Nephron (organoid): Measurements from ENCODE around the gene CDC25C.

ENCODE experiments used
- H3K27ac Mint-ChIP-seq, 3 experiments: 2 replicates each; pipeline ENCODE4 v1.8.0; 2020; ENCODE audit warnings: mixed read lengths in 3 of 3, mild to moderate bottlenecking in 2 of 3, moderate library complexity in 1 of 3
- H3K27me3 Mint-ChIP-seq: 2 replicates; pipeline ENCODE4 v1.8.0; 2021; ENCODE audit warnings: low read depth, mild to moderate bottlenecking, moderate library complexity, mixed read lengths
- H3K36me3 Mint-ChIP-seq: 2 replicates; pipeline ENCODE4 v1.8.0; 2020; ENCODE audit warnings: low read depth, mixed read lengths
- H3K4me1 Mint-ChIP-seq: 2 replicates; pipeline ENCODE4 v1.8.0; 2020; ENCODE audit warnings: mixed read lengths
- H3K4me3 Mint-ChIP-seq, 3 experiments: 2 replicates each; pipeline ENCODE4 v1.8.0; 2020; ENCODE audit warnings: mild to moderate bottlenecking in 3 of 3, mixed read lengths in 3 of 3, moderate library complexity in 2 of 3
- H3K9me3 Mint-ChIP-seq: 2 replicates; pipeline ENCODE4 v1.8.0; 2020; ENCODE audit warnings: mixed read lengths
- TF ChIP-seq, protein P1 (sequence below), 3 experiments: fragments of 200-600 bp; sonication (generic); IDR thresholded peaks; one replicate each; pipeline ENCODE4 v1.5.0; 2021; ENCODE audit warnings: antibody characterized with exemption in 3 of 3; ENCODE audit not compliant: unreplicated experiment in 3 of 3

Gene CDC25C

GRCh38 chr5:138331449-138332368 is at the start of gene CDC25C:
Gene CDC25C, minus strand, starts transcription at chr5:138331804. Its CDS starts 624 bp downstream, at chr5:138331180.
- H3K4me3 Mint-ChIP-seq: peak within 1 kb of the TSS; percentile 82 to 91 (median 85)
- no peaks in the 10 kb centered on the region for H3K27me3 Mint-ChIP-seq
- peaks cover 26% of the 10 kb centered on the region for H3K4me1 Mint-ChIP-seq
- H3K27ac Mint-ChIP-seq: peak within 1 kb of the TSS; percentile 18 to 82 (median 54)
- H3K36me3 Mint-ChIP-seq: no peaks in the 10 kb centered on the region
- no peaks in the 10 kb centered on the region for H3K9me3 Mint-ChIP-seq
- TF ChIP-seq, protein P1, sequence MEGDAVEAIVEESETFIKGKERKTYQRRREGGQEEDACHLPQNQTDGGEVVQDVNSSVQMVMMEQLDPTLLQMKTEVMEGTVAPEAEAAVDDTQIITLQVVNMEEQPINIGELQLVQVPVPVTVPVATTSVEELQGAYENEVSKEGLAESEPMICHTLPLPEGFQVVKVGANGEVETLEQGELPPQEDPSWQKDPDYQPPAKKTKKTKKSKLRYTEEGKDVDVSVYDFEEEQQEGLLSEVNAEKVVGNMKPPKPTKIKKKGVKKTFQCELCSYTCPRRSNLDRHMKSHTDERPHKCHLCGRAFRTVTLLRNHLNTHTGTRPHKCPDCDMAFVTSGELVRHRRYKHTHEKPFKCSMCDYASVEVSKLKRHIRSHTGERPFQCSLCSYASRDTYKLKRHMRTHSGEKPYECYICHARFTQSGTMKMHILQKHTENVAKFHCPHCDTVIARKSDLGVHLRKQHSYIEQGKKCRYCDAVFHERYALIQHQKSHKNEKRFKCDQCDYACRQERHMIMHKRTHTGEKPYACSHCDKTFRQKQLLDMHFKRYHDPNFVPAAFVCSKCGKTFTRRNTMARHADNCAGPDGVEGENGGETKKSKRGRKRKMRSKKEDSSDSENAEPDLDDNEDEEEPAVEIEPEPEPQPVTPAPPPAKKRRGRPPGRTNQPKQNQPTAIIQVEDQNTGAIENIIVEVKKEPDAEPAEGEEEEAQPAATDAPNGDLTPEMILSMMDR (IDR thresholded peaks at IDR 0.05; ENCODE audit: unreplicated experiment in 3 of 3): no peak

DNA sequence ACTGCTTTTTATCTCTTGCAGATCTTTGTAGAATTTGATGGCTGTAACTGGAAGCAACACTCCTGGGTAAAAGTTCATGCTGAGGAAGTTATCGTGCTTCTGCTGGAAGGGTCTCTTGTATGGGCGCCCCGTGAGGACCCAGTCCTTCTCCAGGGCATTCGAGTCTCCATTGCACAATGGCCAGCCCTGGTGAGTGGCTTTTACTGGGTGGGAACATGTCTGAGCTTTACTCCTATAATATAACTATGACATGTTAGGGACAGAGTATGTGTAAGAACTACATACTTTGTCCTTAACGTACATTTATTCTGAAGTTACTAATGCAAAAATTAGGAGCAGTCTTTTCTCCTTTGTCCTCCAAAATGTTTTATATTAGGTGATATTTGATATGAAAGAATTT is 41.0 kb upstream of the CDC25C start:
- Mint-ChIP-seq H3K4me1 (peaks cover 27% of the 10 kb centered on the region), H3K27me3 (no peaks in the 10 kb centered on the region), H3K9me3 (no peaks in the 10 kb centered on the region), H3K4me3 (no peak overlapping the region), H3K36me3 (peaks cover 30% of the 10 kb centered on the region), H3K27ac (peak overlapping the region in 1 of 3 experiments; percentile 48)
- TF ChIP-seq, protein P1 (IDR thresholded peaks at IDR 0.05; ENCODE audit: unreplicated experiment in 3 of 3): no peak

GRCh38 chr5:138372225-138372624 is 40.6 kb upstream of the CDC25C start:
- Mint-ChIP-seq H3K4me3 (no peak overlapping the region), H3K36me3 (peaks cover 26% of the 10 kb centered on the region), H3K4me1 (peaks cover 27% of the 10 kb centered on the region), H3K9me3 (no peaks in the 10 kb centered on the region), H3K27ac (peak overlapping the region in 1 of 3 experiments; percentile 48), H3K27me3 (no peaks in the 10 kb centered on the region)
- TF ChIP-seq, protein P1 (IDR thresholded peaks at IDR 0.05; ENCODE audit: unreplicated experiment in 3 of 3): no peak

GRCh38 chr5:138371454-138371853 is 39.9 kb upstream of the CDC25C start:
- Mint-ChIP-seq H3K4me1 (peaks cover 33% of the 10 kb centered on the region), H3K9me3 (no peaks in the 10 kb centered on the region), H3K27ac (no peak overlapping the region), H3K36me3 (peaks cover 20% of the 10 kb centered on the region), H3K4me3 (no peak overlapping the region), H3K27me3 (no peaks in the 10 kb centered on the region)
- TF ChIP-seq, protein P1 (IDR thresholded peaks at IDR 0.05; ENCODE audit: unreplicated experiment in 3 of 3): no peak

DNA sequence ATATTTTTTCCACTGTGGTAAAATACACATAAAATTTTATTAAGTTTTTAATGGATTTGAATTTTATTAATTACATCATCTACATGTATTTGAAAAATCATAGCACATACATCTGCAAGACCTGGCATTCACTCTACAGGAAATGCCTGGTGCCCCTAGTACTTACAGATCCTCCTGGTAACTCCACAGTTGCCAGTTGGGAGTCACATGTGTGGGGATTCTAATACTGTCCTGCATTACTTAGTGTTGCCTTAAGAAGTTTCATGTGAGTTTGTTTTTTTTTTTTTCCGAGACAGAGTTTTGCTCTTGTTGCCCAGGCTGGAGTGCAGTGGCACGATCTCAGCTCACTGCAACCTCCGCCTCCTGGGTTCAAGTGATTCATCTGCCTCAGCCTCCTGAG is 38.9 kb upstream of the CDC25C start:
- H3K9me3 Mint-ChIP-seq: no peaks in the 10 kb centered on the region
- H3K4me3 Mint-ChIP-seq: no peak overlapping the region
- TF ChIP-seq, protein P1 (IDR thresholded peaks at IDR 0.05; ENCODE audit: unreplicated experiment in 3 of 3): no peak
- H3K4me1 Mint-ChIP-seq: peaks cover 39% of the 10 kb centered on the region
- H3K27me3 Mint-ChIP-seq: no peaks in the 10 kb centered on the region
- no peak overlapping the region for H3K27ac Mint-ChIP-seq
- peaks cover 16% of the 10 kb centered on the region for H3K36me3 Mint-ChIP-seq
